H9 (cell line): Measurements from ENCODE around the gene PRKAG2. TPM values are rescaled to one million over a fixed set of nuclear protein-coding genes. Genes with fewer than 3 reads are reported as not detected.

ENCODE experiments used
- DNase-seq: peaks from one replicate; pipeline ENCODE4 v3.0.0-alpha.2; 2017
- H2AFZ ChIP-seq: one replicate; pipeline ENCODE4 v1.6.1; 2013; ENCODE audit warnings: mild to moderate bottlenecking, low read length, control low read depth, moderate library complexity
- H2AK5ac ChIP-seq: 2 replicates; pipeline ENCODE4 v1.6.1; 2013; ENCODE audit warnings: low read length, control low read depth, mixed read lengths; ENCODE audit not compliant: insufficient read length
- H2BK120ac ChIP-seq: one replicate; pipeline ENCODE4 v1.6.1; 2013; ENCODE audit warnings: low read depth, mild to moderate bottlenecking, low read length, control low read depth, inconsistent platforms; ENCODE audit not compliant: poor library complexity, severe bottlenecking
- H2BK12ac ChIP-seq: 2 replicates; pipeline ENCODE4 v1.6.1; 2013; ENCODE audit warnings: low read length, control low read depth, mixed read lengths, low read depth; ENCODE audit not compliant: insufficient read length
- H2BK15ac ChIP-seq: 2 replicates; pipeline ENCODE4 v1.6.1; 2013; ENCODE audit warnings: low read depth, low read length, control low read depth
- H2BK20ac ChIP-seq: one replicate; pipeline ENCODE4 v1.6.1; 2013; ENCODE audit warnings: low read depth, mild to moderate bottlenecking, low read length, control low read depth, inconsistent platforms; ENCODE audit not compliant: poor library complexity, severe bottlenecking
- H2BK5ac ChIP-seq: 2 replicates; pipeline ENCODE4 v1.6.1; 2013; ENCODE audit warnings: low read length, control low read depth, mixed read lengths; ENCODE audit not compliant: insufficient read length
- H3K14ac ChIP-seq: 2 replicates; pipeline ENCODE4 v1.6.1; 2013; ENCODE audit warnings: low read length, control low read depth; ENCODE audit not compliant: insufficient read depth
- H3K18ac ChIP-seq: 2 replicates; pipeline ENCODE4 v1.6.1; 2013; ENCODE audit warnings: low read depth, mild to moderate bottlenecking, mixed read lengths, low read length, control low read depth; ENCODE audit not compliant: insufficient read length
- H3K23ac ChIP-seq: 2 replicates; pipeline ENCODE4 v1.6.1; 2013; ENCODE audit warnings: low read length, control low read depth, mixed read lengths, low read depth; ENCODE audit not compliant: insufficient read length
- H3K23me2 ChIP-seq: 2 replicates; pipeline ENCODE4 v1.6.1; 2013; ENCODE audit warnings: low read depth, mild to moderate bottlenecking, mixed read lengths, low read length, control low read depth; ENCODE audit not compliant: insufficient read length, poor library complexity, severe bottlenecking
- H3K27ac ChIP-seq: 2 replicates; pipeline ENCODE4 v1.5.1; 2013; ENCODE audit warnings: low read length, control low read depth, mixed read lengths, low read depth; ENCODE audit not compliant: insufficient read length
- H3K27me3 ChIP-seq: 2 replicates; pipeline ENCODE4 v1.6.1; 2013; ENCODE audit warnings: low read length, control low read depth, inconsistent platforms; ENCODE audit not compliant: insufficient read depth
- H3K4ac ChIP-seq: 2 replicates; pipeline ENCODE4 v1.6.1; 2013; ENCODE audit warnings: low read depth, mild to moderate bottlenecking, control low read depth, inconsistent platforms, low read length, moderate library complexity
- H3K4me1 ChIP-seq: 2 replicates; pipeline ENCODE4 v1.6.1; 2013; ENCODE audit warnings: low read length, control low read depth, inconsistent platforms; ENCODE audit not compliant: insufficient read depth
- H3K4me2 ChIP-seq: 2 replicates; pipeline ENCODE4 v1.6.1; 2013; ENCODE audit warnings: low read length, control low read depth, mixed read lengths; ENCODE audit not compliant: insufficient read length, insufficient read depth
- H3K56ac ChIP-seq: 2 replicates; pipeline ENCODE4 v1.6.1; 2013; ENCODE audit warnings: low read depth, mild to moderate bottlenecking, mixed read lengths, low read length, control low read depth; ENCODE audit not compliant: insufficient read length
- H3K79me1 ChIP-seq: 2 replicates; pipeline ENCODE4 v1.6.1; 2013; ENCODE audit warnings: low read depth, mild to moderate bottlenecking, moderate library complexity, low read length, control low read depth, inconsistent platforms; ENCODE audit not compliant: insufficient read depth, poor library complexity, severe bottlenecking
- H3K79me2 ChIP-seq: 2 replicates; pipeline ENCODE4 v1.6.1; 2013; ENCODE audit warnings: low read length, control low read depth, inconsistent platforms; ENCODE audit not compliant: insufficient read depth
- H3K9ac ChIP-seq: 2 replicates; pipeline ENCODE4 v1.6.1; 2013; ENCODE audit warnings: low read length, control low read depth, mixed read lengths; ENCODE audit not compliant: insufficient read length; ENCODE audit errors: extremely low read depth
- H3K9me3 ChIP-seq: one replicate; pipeline ENCODE4 v1.6.1; 2013; ENCODE audit warnings: low read depth, low read length, inconsistent platforms; ENCODE audit not compliant: control insufficient read depth
- H3T11ph ChIP-seq: one replicate; pipeline ENCODE4 v1.6.1; 2013; ENCODE audit warnings: mild to moderate bottlenecking, low read length, control low read depth, inconsistent platforms
- H4K20me1 ChIP-seq: one replicate; pipeline ENCODE4 v1.6.1; 2013; ENCODE audit not compliant: control insufficient read depth, insufficient read length, insufficient read depth
- H4K5ac ChIP-seq: 2 replicates; pipeline ENCODE4 v1.6.1; 2013; ENCODE audit warnings: low read depth, mild to moderate bottlenecking, mixed read lengths, low read length, control low read depth; ENCODE audit not compliant: insufficient read length
- H4K8ac ChIP-seq: replicated peaks from 2 replicates; pipeline ENCODE4 v1.6.1; 2013; ENCODE audit warnings: low read length, control low read depth, mixed read lengths, low read depth; ENCODE audit not compliant: insufficient read length
- H4K91ac ChIP-seq: 2 replicates; pipeline ENCODE4 v1.6.1; 2013; ENCODE audit warnings: low read depth, mild to moderate bottlenecking, moderate library complexity, mixed read lengths, low read length, control low read depth; ENCODE audit not compliant: insufficient read length
- H3K27ac Mint-ChIP-seq, 3 experiments: 2 replicates in 2 of 3; 3 replicates in 1 of 3; pipeline ENCODE4 v1.8.0; 2020 to 2021; ENCODE audit warnings: mixed read lengths in 3 of 3, mild to moderate bottlenecking in 1 of 3, moderate library complexity in 1 of 3
- H3K27me3 Mint-ChIP-seq: 2 replicates; pipeline ENCODE4 v1.8.0; 2021; ENCODE audit warnings: low read depth, mild to moderate bottlenecking, moderate library complexity, mixed read lengths
- H3K36me3 Mint-ChIP-seq, 3 experiments: 2 replicates in 2 of 3; 3 replicates in 1 of 3; pipeline ENCODE4 v1.8.0; 2020 to 2021; ENCODE audit warnings: low read depth in 3 of 3, mixed read lengths in 3 of 3; ENCODE audit not compliant: insufficient read depth in 1 of 3
- H3K4me1 Mint-ChIP-seq, 2 experiments: 2 replicates each; pipeline ENCODE4 v1.8.0; 2020; ENCODE audit warnings: mixed read lengths in 2 of 2
- H3K4me3 Mint-ChIP-seq, 2 experiments: 2 replicates in 1 of 2; 3 replicates in 1 of 2; pipeline ENCODE4 v1.8.0; 2020 to 2021; ENCODE audit warnings: mild to moderate bottlenecking in 2 of 2, mixed read lengths in 2 of 2, moderate library complexity in 1 of 2
- H3K9me3 Mint-ChIP-seq, 2 experiments: 2 replicates in 1 of 2; 3 replicates in 1 of 2; pipeline ENCODE4 v1.8.0; 2020; ENCODE audit warnings: mild to moderate bottlenecking in 2 of 2, mixed read lengths in 2 of 2, moderate library complexity in 1 of 2
- WGBS: extraction: QIAGEN DNeasy Blood & Tissue Kit; methylation state at CpG from one replicate; pipeline ENCODE4 v1.1.7; 2013; ENCODE audit warnings: missing lambda C conversion rate, low lambda C conversion rate, mixed read lengths; ENCODE audit not compliant: insufficient read length; ENCODE audit errors: extremely low coverage; 5-methylcytosine and 5-hydroxymethylcytosine counted together
- total RNA-seq: library from RNA; stranded (reverse); gene quantifications from 2 replicates; pipeline ENCODE4 v1.2.1, GENCODE V29; 2021
- TF ChIP-seq, protein P1 (sequence below): fragments of 200-600 bp; sonication (generic); conservative IDR thresholded peaks from 3 replicates; pipeline ENCODE4 v1.8.0; 2021; ENCODE audit warnings: antibody characterized with exemption, mild to moderate bottlenecking

PRKAG2 gene
- total RNA-seq, 1 experiment from 2014 or later = 11.8 TPM

DNA sequence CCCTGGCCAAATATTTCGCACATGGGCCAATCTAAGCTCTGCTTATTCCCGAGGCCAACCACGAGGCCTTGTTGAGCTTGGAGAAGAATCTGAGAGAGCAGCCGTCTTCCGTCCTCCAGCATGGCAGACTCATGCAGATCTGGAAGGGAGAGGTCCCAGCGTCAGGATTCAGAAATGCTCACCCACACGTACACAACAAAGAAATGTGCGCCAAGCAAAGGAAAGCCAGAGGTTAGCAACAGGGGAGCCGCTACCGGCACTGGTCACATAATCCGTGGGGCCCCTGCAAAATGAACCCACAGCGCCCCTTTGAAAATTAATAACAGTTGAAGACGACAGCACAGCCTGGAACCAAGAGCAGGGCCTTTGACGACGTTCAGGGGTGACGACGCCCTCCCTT, 25.4 kb upstream of the PRKAG2 start:
- TF ChIP-seq, protein P1, sequence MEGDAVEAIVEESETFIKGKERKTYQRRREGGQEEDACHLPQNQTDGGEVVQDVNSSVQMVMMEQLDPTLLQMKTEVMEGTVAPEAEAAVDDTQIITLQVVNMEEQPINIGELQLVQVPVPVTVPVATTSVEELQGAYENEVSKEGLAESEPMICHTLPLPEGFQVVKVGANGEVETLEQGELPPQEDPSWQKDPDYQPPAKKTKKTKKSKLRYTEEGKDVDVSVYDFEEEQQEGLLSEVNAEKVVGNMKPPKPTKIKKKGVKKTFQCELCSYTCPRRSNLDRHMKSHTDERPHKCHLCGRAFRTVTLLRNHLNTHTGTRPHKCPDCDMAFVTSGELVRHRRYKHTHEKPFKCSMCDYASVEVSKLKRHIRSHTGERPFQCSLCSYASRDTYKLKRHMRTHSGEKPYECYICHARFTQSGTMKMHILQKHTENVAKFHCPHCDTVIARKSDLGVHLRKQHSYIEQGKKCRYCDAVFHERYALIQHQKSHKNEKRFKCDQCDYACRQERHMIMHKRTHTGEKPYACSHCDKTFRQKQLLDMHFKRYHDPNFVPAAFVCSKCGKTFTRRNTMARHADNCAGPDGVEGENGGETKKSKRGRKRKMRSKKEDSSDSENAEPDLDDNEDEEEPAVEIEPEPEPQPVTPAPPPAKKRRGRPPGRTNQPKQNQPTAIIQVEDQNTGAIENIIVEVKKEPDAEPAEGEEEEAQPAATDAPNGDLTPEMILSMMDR = no peak
- H3K27ac ChIP-seq = no peak overlapping the region
- H3K4me1 ChIP-seq = no peaks in the 10 kb centered on the region
- no peak overlapping the region for H3K9ac ChIP-seq
- H3T11ph ChIP-seq = no peak overlapping the region
- no CpG with 5 or more reads among the region's 17 CpGs for WGBS
- no peaks in the 10 kb centered on the region for H4K20me1 ChIP-seq
- no peak overlapping the region for H4K8ac ChIP-seq
- H4K5ac ChIP-seq = no peak overlapping the region
- H3K36me3 Mint-ChIP-seq = no peaks in the 10 kb centered on the region
- H3K27me3 ChIP-seq = no peaks in the 10 kb centered on the region
- no peak overlapping the region for H3K23ac ChIP-seq
- no peak overlapping the region for H2AFZ ChIP-seq
- no peaks in the 10 kb centered on the region for H3K9me3 ChIP-seq
- H3K14ac ChIP-seq = no peak overlapping the region
- H3K79me1 ChIP-seq = no peaks in the 10 kb centered on the region
- no peak overlapping the region for H3K56ac ChIP-seq
- no peak for DNase-seq
- H3K23me2 ChIP-seq = no peaks in the 10 kb centered on the region
- H4K91ac ChIP-seq = no peak overlapping the region
- H3K79me2 ChIP-seq = no peaks in the 10 kb centered on the region
- H3K4ac ChIP-seq = no peak overlapping the region
- H3K27me3 Mint-ChIP-seq = peaks cover 41% of the 10 kb centered on the region
- no peak overlapping the region for H2AK5ac ChIP-seq
- H3K9me3 Mint-ChIP-seq = peaks cover 1 to 3% of the 10 kb centered on the region in 2 experiments; a peak in 3 of 5 replicates
- no peak overlapping the region for H2BK120ac ChIP-seq
- no peak overlapping the region for H3K27ac Mint-ChIP-seq
- no peak overlapping the region for H2BK20ac ChIP-seq
- no peak overlapping the region for H2BK15ac ChIP-seq
- H3K4me2 ChIP-seq = no peak overlapping the region
- no peak overlapping the region for H2BK5ac ChIP-seq
- H3K18ac ChIP-seq = no peak overlapping the region
- H2BK12ac ChIP-seq = no peak overlapping the region
- H3K4me1 Mint-ChIP-seq = peaks cover 5 to 7% of the 10 kb centered on the region in 2 experiments
- H3K4me3 Mint-ChIP-seq = no peak overlapping the region
